HEK293 (cell line): ENCODE data around the gene HHLA2.

Experiments
- CTCF ChIA-PET: fragments of 350-600 bp; formaldehyde crosslinking; extraction: SDS; loops from one replicate; lab custom pipeline; 2021; ENCODE audit warnings: antibody characterized with exemption; lab: Yijun Ruan, JAX
- POLR2A ChIA-PET: fragments of 300-600 bp; formaldehyde crosslinking; extraction: SDS; loops from one replicate; lab custom pipeline; 2020; ENCODE audit warnings: antibody characterized with exemption, inconsistent platforms; lab: Yijun Ruan, JAX
- H3K27ac ChIP-seq: fragments of 200-500 bp; sonication (Bioruptor generic); 2 replicates; pipeline ENCODE4 v1.5.1; 2014; ENCODE audit warnings: low read depth, low read length, control low read depth, inconsistent platforms; ENCODE audit errors: extremely low read depth
- H3K36me3 ChIP-seq, 2 experiments: fragments of 200-500 bp in 1 of 2; sonication (Bioruptor generic) in 1 of 2; 1 replicate in 1 of 2; 2 replicates in 1 of 2; pipeline ENCODE4 v1.5.1; 2014 to 2017; ENCODE audit warnings: inconsistent platforms in 2 of 2, low read length in 2 of 2; ENCODE audit not compliant: control insufficient read depth in 2 of 2, insufficient read depth in 1 of 2
- H3K4me1 ChIP-seq: fragments of 200-500 bp; sonication (Bioruptor generic); 2 replicates; pipeline ENCODE4 v1.5.1; 2014; ENCODE audit warnings: mild to moderate bottlenecking, low read length, inconsistent platforms; ENCODE audit not compliant: control insufficient read depth, insufficient read depth
- H3K4me3 ChIP-seq: 2 replicates; pipeline ENCODE4 v1.5.1; 2011; ENCODE audit warnings: low read depth, mild to moderate bottlenecking, control low read depth, low read length, moderate library complexity
- H3K9me3 ChIP-seq: fragments of 200-500 bp; sonication (Bioruptor generic); 2 replicates; pipeline ENCODE4 v1.5.1; 2014; ENCODE audit warnings: low read depth, low read length, inconsistent platforms; ENCODE audit not compliant: control insufficient read depth, insufficient read depth
- GFI1B ChIP-seq: fragments of 450-650 bp; formaldehyde crosslinking; IDR thresholded peaks from 2 replicates; pipeline ENCODE4 v1.5.1; 2016; ENCODE audit warnings: missing biosample characterization, missing genetic modification characterization
- HIC1 ChIP-seq: fragments of 450-650 bp; formaldehyde crosslinking; IDR thresholded peaks from 2 replicates; pipeline ENCODE4 v1.5.1; 2016; ENCODE audit warnings: missing biosample characterization, missing genetic modification characterization
- INSM2 ChIP-seq: fragments of 450-650 bp; formaldehyde crosslinking; IDR thresholded peaks from 2 replicates; pipeline ENCODE4 v1.5.1; 2016; ENCODE audit warnings: missing biosample characterization, missing genetic modification characterization
- REST ChIP-seq: fragments of 450-650 bp; formaldehyde crosslinking; IDR thresholded peaks from 2 replicates; pipeline ENCODE4 v1.5.1; 2016; ENCODE audit warnings: missing biosample characterization, missing genetic modification characterization
- SCRT2 ChIP-seq: fragments of 450-650 bp; formaldehyde crosslinking; IDR thresholded peaks from 2 replicates; pipeline ENCODE4 v1.5.1; 2016; ENCODE audit warnings: missing biosample characterization, missing genetic modification characterization
- ZBTB44 ChIP-seq: fragments of 450-650 bp; IDR thresholded peaks from 2 replicates; pipeline ENCODE4 v1.5.1; 2018; ENCODE audit warnings: missing biosample characterization, mild to moderate bottlenecking, missing genetic modification characterization
- ZNF10 ChIP-seq: fragments of 450-650 bp; formaldehyde crosslinking; IDR thresholded peaks from 2 replicates; pipeline ENCODE4 v1.5.1; 2017; ENCODE audit warnings: missing biosample characterization, missing genetic modification characterization
- ZNF133 ChIP-seq: fragments of 450-650 bp; formaldehyde crosslinking; IDR thresholded peaks from 2 replicates; pipeline ENCODE4 v1.5.1; 2016; ENCODE audit warnings: missing biosample characterization, missing genetic modification characterization
- ZNF146 ChIP-seq: fragments of 450-650 bp; formaldehyde crosslinking; IDR thresholded peaks from 2 replicates; pipeline ENCODE4 v1.5.1; 2016; ENCODE audit warnings: missing biosample characterization, missing genetic modification characterization
- ZNF169 ChIP-seq: fragments of 450-650 bp; formaldehyde crosslinking; IDR thresholded peaks from 2 replicates; pipeline ENCODE4 v1.5.1; 2016; ENCODE audit warnings: missing biosample characterization, missing genetic modification characterization
- ZNF175 ChIP-seq: fragments of 450-650 bp; formaldehyde crosslinking; IDR thresholded peaks from 2 replicates; pipeline ENCODE4 v1.5.1; 2016; ENCODE audit warnings: missing biosample characterization, missing genetic modification characterization
- ZNF221 ChIP-seq: fragments of 450-650 bp; formaldehyde crosslinking; IDR thresholded peaks from 2 replicates; pipeline ENCODE4 v1.5.1; 2017; ENCODE audit warnings: missing biosample characterization, missing genetic modification characterization, borderline replicate concordance
- ZNF24 ChIP-seq: fragments of 450-650 bp; formaldehyde crosslinking; IDR thresholded peaks from 2 replicates; pipeline ENCODE4 v1.5.1; 2016; ENCODE audit warnings: missing biosample characterization, missing genetic modification characterization
- ZNF335 ChIP-seq: fragments of 450-650 bp; formaldehyde crosslinking; conservative IDR thresholded peaks from 2 replicates; pipeline ENCODE4 v1.5.1; 2016; ENCODE audit warnings: missing biosample characterization, missing genetic modification characterization
- ZNF473 ChIP-seq: fragments of 450-650 bp; formaldehyde crosslinking; IDR thresholded peaks from 2 replicates; pipeline ENCODE4 v1.5.1; 2017; ENCODE audit warnings: missing biosample characterization, missing genetic modification characterization
- ZNF530 ChIP-seq: fragments of 450-650 bp; formaldehyde crosslinking; IDR thresholded peaks from 2 replicates; pipeline ENCODE4 v1.5.1; 2016; ENCODE audit warnings: low read depth, missing biosample characterization, missing genetic modification characterization
- ZNF544 ChIP-seq: fragments of 450-650 bp; formaldehyde crosslinking; IDR thresholded peaks from 2 replicates; pipeline ENCODE4 v1.5.0; 2017; ENCODE audit warnings: missing biosample characterization, missing genetic modification characterization
- ZNF626 ChIP-seq: fragments of 450-650 bp; sonication (Bioruptor Pico); formaldehyde crosslinking; IDR thresholded peaks from 2 replicates; pipeline ENCODE4 v1.5.1; 2018; ENCODE audit warnings: missing biosample characterization, missing genetic modification characterization, inconsistent platforms
- ZNF658 ChIP-seq: fragments of 450-650 bp; formaldehyde crosslinking; IDR thresholded peaks from 2 replicates; pipeline ENCODE4; 2016; ENCODE audit warnings: missing biosample characterization, missing genetic modification characterization
- ZNF76 ChIP-seq: fragments of 450-650 bp; formaldehyde crosslinking; IDR thresholded peaks from 2 replicates; pipeline ENCODE4; 2016; ENCODE audit warnings: low read depth, missing biosample characterization, missing genetic modification characterization, borderline replicate concordance
- ZNF768 ChIP-seq: fragments of 450-650 bp; formaldehyde crosslinking; IDR thresholded peaks from 2 replicates; pipeline ENCODE4 v1.5.1; 2018; ENCODE audit warnings: missing biosample characterization, mild to moderate bottlenecking, missing genetic modification characterization
- ZNF843 ChIP-seq: fragments of 450-650 bp; formaldehyde crosslinking; IDR thresholded peaks from 2 replicates; pipeline ENCODE4 v1.5.1; 2016; ENCODE audit warnings: missing biosample characterization, missing genetic modification characterization
- ZSCAN16 ChIP-seq: fragments of 450-650 bp; formaldehyde crosslinking; IDR thresholded peaks from 2 replicates; pipeline ENCODE4 v1.5.1; 2016; ENCODE audit warnings: missing biosample characterization, missing genetic modification characterization
- ZSCAN4 ChIP-seq: fragments of 450-650 bp; formaldehyde crosslinking; IDR thresholded peaks from 2 replicates; pipeline ENCODE4 v1.5.1; 2017; ENCODE audit warnings: missing biosample characterization, missing genetic modification characterization
- ZSCAN5A ChIP-seq: fragments of 450-650 bp; formaldehyde crosslinking; IDR thresholded peaks from 2 replicates; pipeline ENCODE4 v1.5.1; 2016; ENCODE audit warnings: missing biosample characterization, missing genetic modification characterization

The HHLA2 gene

GRCh38 chr3:108250626-108251025 lies 45.7 kb upstream of the HHLA2 start:
- Histone ChIP-seq H3K36me3 (no peaks in the 10 kb centered on the region), H3K4me3 (no peak overlapping the region), H3K9me3 (no peaks in the 10 kb centered on the region), H3K4me1 (no peaks in the 10 kb centered on the region), H3K27ac (no peak overlapping the region)
- ChIA-PET POLR2A (no interaction called here), CTCF (interaction anchor here (1.4 kb wide), 1 partner anchor 227 kb away, joined by 3 read pairs; no protein-coding TSS in a partner anchor)
- TF ChIP-seq ZNF24 (no peak), ZSCAN16 (tag by site-specific recombination) (no peak), ZNF473 (tag by site-specific recombination) (no peak), ZNF169 (tag by site-specific recombination) (no peak), HIC1 (tag by site-specific recombination) (no peak), ZNF133 (tag by site-specific recombination) (no peak), ZNF221 (tag by site-specific recombination) (no peak), ZNF175 (tag by site-specific recombination) (no peak), ZNF146 (tag by site-specific recombination) (no peak), ZNF335 (tag by site-specific recombination) (no peak), ZNF658 (tag by site-specific recombination) (no peak), ZNF768 (tag by site-specific recombination) (no peak)
- TF ChIP-seq, all 188 proteins: peak for 0

- Histone ChIP-seq H3K27ac (no peak overlapping the region), H3K4me1 (no peaks in the 10 kb centered on the region), H3K4me3 (no peak overlapping the region), H3K9me3 (no peaks in the 10 kb centered on the region), H3K36me3 (no peaks in the 10 kb centered on the region)
- ChIA-PET CTCF (no interaction called here), POLR2A (no interaction called here)
- TF ChIP-seq INSM2 (no peak), ZNF626 (tag by site-specific recombination) (no peak), ZNF530 (no peak), SCRT2 (tag by site-specific recombination) (no peak), ZNF843 (tag by site-specific recombination) (no peak), GFI1B (no peak), ZSCAN4 (tag by site-specific recombination) (no peak), ZNF10 (tag by site-specific recombination) (no peak), ZNF175 (tag by site-specific recombination) (no peak), ZNF544 (tag by site-specific recombination) (no peak), ZSCAN5A (no peak), ZBTB44 (no peak), ZNF76 (tag by site-specific recombination) (no peak), REST (tag by site-specific recombination) (no peak)
Measured at GRCh38 chr3:108251265-108251664, 45.1 kb upstream of the HHLA2 start.
